ENCODE data around the gene THTPA. TPM values are rescaled to one million over a fixed set of nuclear protein-coding genes. Genes with fewer than 3 reads are reported as not detected.

THTPA gene
- total and polyA plus RNA-seq, 2 of the 13 experiments (the other 11 are each of a cell fraction or from before 2014, with no cell fraction given) = 7.4 to 8.7 TPM

DNA sequence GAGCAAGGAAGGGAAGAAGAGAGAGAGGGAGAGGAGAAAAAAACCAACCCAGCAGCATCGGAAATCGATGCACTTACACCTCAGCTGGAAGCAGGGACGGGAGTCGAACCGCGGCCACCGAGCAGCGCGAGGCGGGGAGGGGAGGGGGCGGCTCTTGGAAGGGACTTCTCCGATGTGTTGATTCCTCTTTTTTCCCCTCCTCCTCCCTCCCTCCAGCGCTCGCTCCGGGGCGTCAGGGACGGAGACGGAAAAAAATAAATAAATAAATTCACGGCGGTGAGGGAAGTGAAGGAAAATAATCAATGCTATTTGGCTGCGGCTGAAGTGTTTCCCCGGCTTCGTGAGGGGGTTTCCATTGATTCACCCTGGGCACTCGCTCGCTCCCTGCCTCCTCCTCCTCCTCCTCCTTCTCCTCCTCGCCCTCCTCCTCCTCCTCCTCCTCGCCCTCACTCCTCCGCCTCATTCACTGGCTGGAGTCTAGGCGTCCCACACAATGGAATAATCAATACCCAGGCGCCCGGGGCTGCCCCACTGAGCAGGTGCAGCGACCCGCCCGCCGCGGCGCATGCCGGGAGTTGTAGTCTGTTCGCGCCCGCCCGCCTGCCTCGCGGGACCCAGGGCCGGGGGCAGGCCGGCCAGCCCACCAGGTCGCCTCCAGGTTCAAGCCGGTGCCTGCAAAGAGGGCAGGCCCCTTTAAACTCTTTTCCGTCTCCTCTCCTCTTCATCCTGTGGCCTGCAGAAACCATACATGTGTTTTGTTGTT, 4.6 kb upstream of the THTPA start, which contains the start of gene ZFHX2 (continued):
- TF ChIP-seq, protein P1, sequence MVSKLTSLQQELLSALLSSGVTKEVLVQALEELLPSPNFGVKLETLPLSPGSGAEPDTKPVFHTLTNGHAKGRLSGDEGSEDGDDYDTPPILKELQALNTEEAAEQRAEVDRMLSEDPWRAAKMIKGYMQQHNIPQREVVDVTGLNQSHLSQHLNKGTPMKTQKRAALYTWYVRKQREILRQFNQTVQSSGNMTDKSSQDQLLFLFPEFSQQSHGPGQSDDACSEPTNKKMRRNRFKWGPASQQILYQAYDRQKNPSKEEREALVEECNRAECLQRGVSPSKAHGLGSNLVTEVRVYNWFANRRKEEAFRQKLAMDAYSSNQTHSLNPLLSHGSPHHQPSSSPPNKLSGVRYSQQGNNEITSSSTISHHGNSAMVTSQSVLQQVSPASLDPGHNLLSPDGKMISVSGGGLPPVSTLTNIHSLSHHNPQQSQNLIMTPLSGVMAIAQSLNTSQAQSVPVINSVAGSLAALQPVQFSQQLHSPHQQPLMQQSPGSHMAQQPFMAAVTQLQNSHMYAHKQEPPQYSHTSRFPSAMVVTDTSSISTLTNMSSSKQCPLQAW (CRISPR knock-in tag; IDR thresholded peaks at IDR 0.05) = peak; percentile 72; the same call in 1 of the 2 replicates
- TF ChIP-seq MXI1 (IDR thresholded peaks at IDR 0.05; ENCODE audit: borderline replicate concordance, low read depth, low read length) (peak; percentile 78; the same call in 1 of the 3 replicates), YEATS2 (CRISPR knock-in tag; IDR thresholded peaks at IDR 0.05; ENCODE audit: borderline replicate concordance) (peak; percentile 83), RARA (CRISPR knock-in tag; IDR thresholded peaks at IDR 0.05) (no peak; the same call in 1 of the 2 replicates), ZSCAN21 (CRISPR knock-in tag; IDR thresholded peaks at IDR 0.05; ENCODE audit: borderline replicate concordance) (no peak; the same call in 1 of the 2 replicates), SMAD9 (CRISPR knock-in tag; IDR thresholded peaks at IDR 0.05) (peak; percentile 57; the same call in 1 of the 2 replicates), ZNF75D (CRISPR knock-in tag; IDR thresholded peaks at IDR 0.05; ENCODE audit: borderline replicate concordance) (0 out of 2 replicates have a peak, but pooled peaks have one; percentile 48), ZNF780A (CRISPR knock-in tag; IDR thresholded peaks at IDR 0.05) (peak; percentile 47; the same call in 1 of the 2 replicates), HES4 (CRISPR knock-in tag; IDR thresholded peaks at IDR 0.05; ENCODE audit: borderline replicate concordance) (peak; percentile 75), ZNF782 (CRISPR knock-in tag; IDR thresholded peaks at IDR 0.05; ENCODE audit: borderline replicate concordance) (peak; percentile 84), AHR (CRISPR knock-in tag; IDR thresholded peaks at IDR 0.05) (peak; percentile 48; the same call in 1 of the 2 replicates), POGZ (CRISPR knock-in tag; IDR thresholded peaks at IDR 0.05) (peak; percentile 74; the same call in 1 of the 2 replicates), SMAD1 (CRISPR knock-in tag; IDR thresholded peaks at IDR 0.05; ENCODE audit: borderline replicate concordance, low read depth) (peak; percentile 25; the same call in 1 of the 2 replicates)
- TF ChIP-seq, protein P2, sequence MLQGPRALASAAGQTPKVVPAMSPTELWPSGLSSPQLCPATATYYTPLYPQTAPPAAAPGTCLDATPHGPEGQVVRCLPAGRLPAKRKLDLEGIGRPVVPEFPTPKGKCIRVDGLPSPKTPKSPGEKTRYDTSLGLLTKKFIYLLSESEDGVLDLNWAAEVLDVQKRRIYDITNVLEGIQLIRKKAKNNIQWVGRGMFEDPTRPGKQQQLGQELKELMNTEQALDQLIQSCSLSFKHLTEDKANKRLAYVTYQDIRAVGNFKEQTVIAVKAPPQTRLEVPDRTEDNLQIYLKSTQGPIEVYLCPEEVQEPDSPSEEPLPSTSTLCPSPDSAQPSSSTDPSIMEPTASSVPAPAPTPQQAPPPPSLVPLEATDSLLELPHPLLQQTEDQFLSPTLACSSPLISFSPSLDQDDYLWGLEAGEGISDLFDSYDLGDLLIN (CRISPR knock-in tag; IDR thresholded peaks at IDR 0.05; ENCODE audit: borderline replicate concordance) = peak; percentile 92; the same call in 1 of the 2 replicates
- TF ChIP-seq, protein P3, sequence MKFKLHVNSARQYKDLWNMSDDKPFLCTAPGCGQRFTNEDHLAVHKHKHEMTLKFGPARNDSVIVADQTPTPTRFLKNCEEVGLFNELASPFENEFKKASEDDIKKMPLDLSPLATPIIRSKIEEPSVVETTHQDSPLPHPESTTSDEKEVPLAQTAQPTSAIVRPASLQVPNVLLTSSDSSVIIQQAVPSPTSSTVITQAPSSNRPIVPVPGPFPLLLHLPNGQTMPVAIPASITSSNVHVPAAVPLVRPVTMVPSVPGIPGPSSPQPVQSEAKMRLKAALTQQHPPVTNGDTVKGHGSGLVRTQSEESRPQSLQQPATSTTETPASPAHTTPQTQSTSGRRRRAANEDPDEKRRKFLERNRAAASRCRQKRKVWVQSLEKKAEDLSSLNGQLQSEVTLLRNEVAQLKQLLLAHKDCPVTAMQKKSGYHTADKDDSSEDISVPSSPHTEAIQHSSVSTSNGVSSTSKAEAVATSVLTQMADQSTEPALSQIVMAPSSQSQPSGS (CRISPR knock-in tag; IDR thresholded peaks at IDR 0.05) = peak; percentile 26; the same call in 1 of the 2 replicates
- TF ChIP-seq, protein P4, sequence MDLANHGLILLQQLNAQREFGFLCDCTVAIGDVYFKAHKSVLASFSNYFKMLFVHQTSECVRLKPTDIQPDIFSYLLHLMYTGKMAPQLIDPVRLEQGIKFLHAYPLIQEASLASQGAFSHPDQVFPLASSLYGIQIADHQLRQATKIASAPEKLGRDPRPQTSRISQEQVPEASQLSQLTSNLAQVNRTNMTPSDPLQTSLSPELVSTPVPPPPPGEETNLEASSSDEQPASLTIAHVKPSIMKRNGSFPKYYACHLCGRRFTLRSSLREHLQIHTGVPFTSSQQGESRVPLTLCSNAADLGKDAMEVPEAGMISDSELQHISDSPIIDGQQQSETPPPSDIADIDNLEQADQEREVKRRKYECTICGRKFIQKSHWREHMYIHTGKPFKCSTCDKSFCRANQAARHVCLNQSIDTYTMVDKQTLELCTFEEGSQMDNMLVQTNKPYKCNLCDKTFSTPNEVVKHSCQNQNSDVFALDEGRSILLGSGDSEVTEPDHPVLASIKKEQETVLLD (CRISPR knock-in tag; IDR thresholded peaks at IDR 0.05; ENCODE audit: low read depth) = no peak
- TF ChIP-seq, protein P5, sequence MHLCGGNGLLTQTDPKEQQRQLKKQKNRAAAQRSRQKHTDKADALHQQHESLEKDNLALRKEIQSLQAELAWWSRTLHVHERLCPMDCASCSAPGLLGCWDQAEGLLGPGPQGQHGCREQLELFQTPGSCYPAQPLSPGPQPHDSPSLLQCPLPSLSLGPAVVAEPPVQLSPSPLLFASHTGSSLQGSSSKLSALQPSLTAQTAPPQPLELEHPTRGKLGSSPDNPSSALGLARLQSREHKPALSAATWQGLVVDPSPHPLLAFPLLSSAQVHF (CRISPR knock-in tag; IDR thresholded peaks at IDR 0.05) = 0 out of 2 replicates have a peak, but pooled peaks have one; percentile 28
- TF ChIP-seq, protein P6, sequence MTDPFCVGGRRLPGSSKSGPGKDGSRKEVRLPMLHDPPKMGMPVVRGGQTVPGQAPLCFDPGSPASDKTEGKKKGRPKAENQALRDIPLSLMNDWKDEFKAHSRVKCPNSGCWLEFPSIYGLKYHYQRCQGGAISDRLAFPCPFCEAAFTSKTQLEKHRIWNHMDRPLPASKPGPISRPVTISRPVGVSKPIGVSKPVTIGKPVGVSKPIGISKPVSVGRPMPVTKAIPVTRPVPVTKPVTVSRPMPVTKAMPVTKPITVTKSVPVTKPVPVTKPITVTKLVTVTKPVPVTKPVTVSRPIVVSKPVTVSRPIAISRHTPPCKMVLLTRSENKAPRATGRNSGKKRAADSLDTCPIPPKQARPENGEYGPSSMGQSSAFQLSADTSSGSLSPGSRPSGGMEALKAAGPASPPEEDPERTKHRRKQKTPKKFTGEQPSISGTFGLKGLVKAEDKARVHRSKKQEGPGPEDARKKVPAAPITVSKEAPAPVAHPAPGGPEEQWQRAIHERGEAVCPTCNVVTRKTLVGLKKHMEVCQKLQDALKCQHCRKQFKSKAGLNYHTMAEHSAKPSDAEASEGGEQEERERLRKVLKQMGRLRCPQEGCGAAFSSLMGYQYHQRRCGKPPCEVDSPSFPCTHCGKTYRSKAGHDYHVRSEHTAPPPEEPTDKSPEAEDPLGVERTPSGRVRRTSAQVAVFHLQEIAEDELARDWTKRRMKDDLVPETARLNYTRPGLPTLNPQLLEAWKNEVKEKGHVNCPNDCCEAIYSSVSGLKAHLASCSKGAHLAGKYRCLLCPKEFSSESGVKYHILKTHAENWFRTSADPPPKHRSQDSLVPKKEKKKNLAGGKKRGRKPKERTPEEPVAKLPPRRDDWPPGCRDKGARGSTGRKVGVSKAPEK (CRISPR knock-in tag; IDR thresholded peaks at IDR 0.05; ENCODE audit: borderline replicate concordance) = peak; percentile 89; the same call in 1 of the 2 replicates

All from HepG2 (cell line).